Fibroblast of lung (primary cell): Measurements from ENCODE around the gene EGFL6. TPM values are rescaled to one million over a fixed set of nuclear protein-coding genes. Genes with fewer than 3 reads are reported as not detected.

ENCODE experiments used
- DNase-seq, 2 donors: peaks; one replicate each; pipeline versions ENCODE4 v3.0.0 to v3.0.0-alpha.2; 2010; ENCODE audit warnings: low read depth in 2 of 2
- H2AFZ ChIP-seq: 2 replicates; pipeline ENCODE4 v1.5.1; 2012; ENCODE audit warnings: low read length, control low read depth, inconsistent platforms
- H3K27ac ChIP-seq: 2 replicates; pipeline ENCODE4 v1.5.1; 2011; ENCODE audit warnings: low read length, control low read depth; ENCODE audit not compliant: insufficient read depth
- H3K27me3 ChIP-seq: 2 replicates; pipeline ENCODE4 v1.5.1; 2011; ENCODE audit warnings: mild to moderate bottlenecking, low read length; ENCODE audit not compliant: control insufficient read depth, insufficient read depth
- H3K36me3 ChIP-seq: 2 replicates; pipeline ENCODE4 v1.5.1; 2011; ENCODE audit warnings: low read length; ENCODE audit not compliant: control insufficient read depth, insufficient read depth
- H3K4me1 ChIP-seq: 2 replicates; pipeline ENCODE4 v1.5.1; 2011; ENCODE audit warnings: low read length; ENCODE audit not compliant: control insufficient read depth, insufficient read depth; ENCODE audit errors: extremely low read depth
- H3K4me2 ChIP-seq: 2 replicates; pipeline ENCODE4 v1.5.1; 2011; ENCODE audit warnings: low read length, control low read depth; ENCODE audit not compliant: insufficient read depth; ENCODE audit errors: extremely low read depth
- H3K4me3 ChIP-seq, 4 experiments: fragments of 200-600 bp in 1 of 4; sonication (generic) in 1 of 4; replicated peaks in 1 of 4; 2 replicates each; pipeline ENCODE4 v1.5.1; 2011 to 2016; ENCODE audit warnings: low read length in 4 of 4, low read depth in 3 of 4, mild to moderate bottlenecking in 3 of 4, control low read depth in 2 of 4, inconsistent platforms in 1 of 4, mixed read lengths in 1 of 4; ENCODE audit not compliant: insufficient read depth in 1 of 4; ENCODE audit errors: control extremely low read depth in 1 of 4
- H3K79me2 ChIP-seq: 2 replicates; pipeline ENCODE4 v1.5.1; 2012; ENCODE audit warnings: mild to moderate bottlenecking, low read length, inconsistent platforms; ENCODE audit not compliant: control insufficient read depth, insufficient read depth
- H3K9ac ChIP-seq: 2 replicates; pipeline ENCODE4 v1.5.1; 2011; ENCODE audit warnings: mild to moderate bottlenecking, low read length, control low read depth; ENCODE audit not compliant: insufficient read depth
- H3K9me3 ChIP-seq: 2 replicates; pipeline ENCODE4 v1.5.1; 2012; ENCODE audit warnings: low read depth, low read length; ENCODE audit not compliant: control insufficient read depth, insufficient read depth
- H4K20me1 ChIP-seq: 2 replicates; pipeline ENCODE4 v1.5.1; 2011; ENCODE audit warnings: low read length; ENCODE audit not compliant: control insufficient read depth, insufficient read depth; ENCODE audit errors: extremely low read depth
- EZH2 ChIP-seq: IDR thresholded peaks from 2 replicates; pipeline ENCODE4 v1.5.1; 2012; ENCODE audit warnings: low read length, control low read depth, mild to moderate bottlenecking; ENCODE audit errors: missing control alignments
- polyA plus RNA-seq, 2 donors: library from polyadenylated mRNA; depleted of rRNA in 1 of 2; stranded (reverse) in 1 of 2; unstranded in 1 of 2; fragments of >200 nt; gene quantifications; 2 replicates each; pipeline ENCODE4 v1.2.1, GENCODE V29; 2011 to 2012; ENCODE audit warnings: missing spikeins in 1 of 2
- total RNA-seq: library from RNA; depleted of rRNA; stranded (reverse); fragments of >200 nt; gene quantifications from 2 replicates; pipeline ENCODE4 v1.2.1, GENCODE V29; 2014
- TF ChIP-seq, protein P1 (sequence below), 2 donors: IDR thresholded peaks in 1 of 2; conservative IDR thresholded peaks in 1 of 2; 1 replicate in 1 of 2; 2 replicates in 1 of 2; pipeline ENCODE4 v1.5.1; 2011 to 2012; ENCODE audit warnings: low read length in 2 of 2, control low read depth in 1 of 2, inconsistent platforms in 1 of 2, low read depth in 1 of 2, mild to moderate bottlenecking in 1 of 2

EGFL6 gene
- total and polyA plus RNA-seq, 2 donors (not counting 1 experiment from before 2014, with no cell fraction given), result 0.17 to 0.32 TPM

DNA sequence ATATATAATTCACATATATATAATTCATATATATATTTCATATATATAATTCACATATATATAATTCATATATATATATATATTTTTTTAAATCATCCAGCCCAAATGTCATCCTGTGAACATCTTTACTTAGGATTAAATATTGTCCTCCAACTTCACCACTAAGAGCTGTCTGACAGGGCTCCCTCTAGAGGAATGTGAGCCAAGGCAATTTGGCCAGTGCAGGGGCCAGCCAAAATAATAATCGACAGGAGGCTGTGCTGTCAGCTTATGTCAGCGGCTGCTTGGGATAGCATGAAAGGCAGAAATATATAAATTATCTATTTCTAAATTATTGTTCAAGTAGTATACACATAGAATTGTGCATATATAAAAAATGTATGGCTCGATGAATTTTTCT is 29.5 kb downstream of the EGFL6 start:
- TF ChIP-seq, protein P1, sequence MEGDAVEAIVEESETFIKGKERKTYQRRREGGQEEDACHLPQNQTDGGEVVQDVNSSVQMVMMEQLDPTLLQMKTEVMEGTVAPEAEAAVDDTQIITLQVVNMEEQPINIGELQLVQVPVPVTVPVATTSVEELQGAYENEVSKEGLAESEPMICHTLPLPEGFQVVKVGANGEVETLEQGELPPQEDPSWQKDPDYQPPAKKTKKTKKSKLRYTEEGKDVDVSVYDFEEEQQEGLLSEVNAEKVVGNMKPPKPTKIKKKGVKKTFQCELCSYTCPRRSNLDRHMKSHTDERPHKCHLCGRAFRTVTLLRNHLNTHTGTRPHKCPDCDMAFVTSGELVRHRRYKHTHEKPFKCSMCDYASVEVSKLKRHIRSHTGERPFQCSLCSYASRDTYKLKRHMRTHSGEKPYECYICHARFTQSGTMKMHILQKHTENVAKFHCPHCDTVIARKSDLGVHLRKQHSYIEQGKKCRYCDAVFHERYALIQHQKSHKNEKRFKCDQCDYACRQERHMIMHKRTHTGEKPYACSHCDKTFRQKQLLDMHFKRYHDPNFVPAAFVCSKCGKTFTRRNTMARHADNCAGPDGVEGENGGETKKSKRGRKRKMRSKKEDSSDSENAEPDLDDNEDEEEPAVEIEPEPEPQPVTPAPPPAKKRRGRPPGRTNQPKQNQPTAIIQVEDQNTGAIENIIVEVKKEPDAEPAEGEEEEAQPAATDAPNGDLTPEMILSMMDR (conservative IDR thresholded peaks at IDR 0.05 in 1 of 2, IDR thresholded peaks at IDR 0.05 in 1 of 2; ENCODE audit: low read depth in 1 of 2, low read length in 2 of 2), result peak; percentile 16 to 34
- TF ChIP-seq EZH2, result no peak
- Histone ChIP-seq H3K79me2 (no peaks in the 10 kb centered on the region), H4K20me1 (no peaks in the 10 kb centered on the region), H3K4me2 (no peak overlapping the region), H3K9me3 (no peaks in the 10 kb centered on the region), H3K36me3 (no peaks in the 10 kb centered on the region), H3K27ac (no peak overlapping the region), H3K27me3 (no peaks in the 10 kb centered on the region), H2AFZ (no peak overlapping the region), H3K9ac (no peak overlapping the region), H3K4me3 (no peak overlapping the region), H3K4me1 (no peaks in the 10 kb centered on the region)
- peak in 1 of 2 donors; percentile 18 for DNase-seq

DNA sequence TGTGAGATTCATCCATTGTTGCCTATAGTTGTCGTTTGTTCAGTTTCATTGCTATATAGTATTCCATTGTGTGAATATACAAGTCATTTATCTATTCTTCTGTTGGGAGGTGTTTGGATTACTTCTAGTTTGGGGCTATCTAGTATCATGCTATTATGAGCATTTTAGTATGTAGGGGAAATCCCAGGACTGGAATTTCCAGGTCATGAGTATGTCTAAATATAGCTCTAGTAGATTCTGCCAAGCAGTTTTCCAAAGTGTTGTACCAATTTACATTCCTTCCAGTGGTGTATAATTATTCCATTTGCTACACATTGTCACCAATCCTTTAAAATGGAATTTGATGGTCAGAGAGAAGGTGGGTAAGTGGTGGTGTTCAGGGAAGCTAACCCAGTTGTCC is 30.1 kb downstream of the EGFL6 start:
- TF ChIP-seq, protein P1 (conservative IDR thresholded peaks at IDR 0.05 in 1 of 2, IDR thresholded peaks at IDR 0.05 in 1 of 2; ENCODE audit: low read depth in 1 of 2, low read length in 2 of 2), result no peak
- TF ChIP-seq EZH2, result no peak
- Histone ChIP-seq H3K27ac (no peak overlapping the region), H3K36me3 (no peaks in the 10 kb centered on the region), H3K4me3 (no peak overlapping the region), H2AFZ (no peak overlapping the region), H3K9ac (no peak overlapping the region), H4K20me1 (no peaks in the 10 kb centered on the region), H3K4me1 (no peaks in the 10 kb centered on the region), H3K9me3 (no peaks in the 10 kb centered on the region), H3K4me2 (no peak overlapping the region), H3K27me3 (no peaks in the 10 kb centered on the region), H3K79me2 (no peaks in the 10 kb centered on the region)
- DNase-seq, result no peak

DNA sequence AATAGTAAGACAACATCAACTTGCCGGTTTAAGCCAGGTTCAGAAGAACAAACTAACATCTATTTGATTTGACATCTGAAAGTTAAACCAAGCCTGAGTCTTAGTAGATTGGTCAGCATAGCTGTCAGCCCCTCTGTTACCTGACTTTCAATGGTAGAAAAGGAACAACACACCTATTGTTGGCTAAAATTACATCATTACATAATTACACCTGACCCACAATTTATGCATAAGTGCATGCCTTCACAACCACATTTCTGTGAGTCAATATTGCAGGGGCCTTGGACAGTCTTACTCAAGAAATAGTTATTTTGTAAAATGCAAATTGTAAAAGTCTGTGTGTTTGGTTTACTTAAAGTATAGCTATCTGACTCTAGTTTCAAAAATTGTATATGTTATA is 36.2 kb downstream of the EGFL6 start:
- TF ChIP-seq, protein P1 (conservative IDR thresholded peaks at IDR 0.05 in 1 of 2, IDR thresholded peaks at IDR 0.05 in 1 of 2; ENCODE audit: low read depth in 1 of 2, low read length in 2 of 2), result no peak
- TF ChIP-seq EZH2, result no peak
- no peak overlapping the region for H3K9ac ChIP-seq
- no peaks in the 10 kb centered on the region for H3K36me3 ChIP-seq

More for the DNA sequence above, 36.2 kb downstream of the EGFL6 start:
- DNase-seq, result no peak
- Histone ChIP-seq H2AFZ (no peak overlapping the region), H3K27me3 (no peaks in the 10 kb centered on the region), H3K9me3 (no peaks in the 10 kb centered on the region), H3K27ac (no peak overlapping the region), H4K20me1 (no peaks in the 10 kb centered on the region), H3K4me2 (no peak overlapping the region), H3K4me3 (no peak overlapping the region), H3K79me2 (no peaks in the 10 kb centered on the region), H3K4me1 (no peaks in the 10 kb centered on the region)
